Neural progenitor cell (in vitro differentiated cells): Measurements from ENCODE around the gene ATXN3L.

ENCODE experiments used
- EZH2 ChIP-seq: fragments of 200-600 bp; sonication (generic); IDR thresholded peaks from 2 replicates; pipeline ENCODE4 v1.6.1; 2017; ENCODE audit warnings: antibody characterized with exemption, mild to moderate bottlenecking, moderate library complexity
- EZH2phosphoT487 ChIP-seq: fragments of 200-600 bp; sonication (generic); IDR thresholded peaks from 2 replicates; pipeline ENCODE4 v1.6.1; 2017; ENCODE audit warnings: antibody characterized with exemption
- TF ChIP-seq, protein P1 (sequence below): fragments of 200-600 bp; sonication (generic); IDR thresholded peaks from 2 replicates; pipeline ENCODE4 v1.5.1; 2017; ENCODE audit warnings: antibody characterized with exemption, mild to moderate bottlenecking

DNA sequence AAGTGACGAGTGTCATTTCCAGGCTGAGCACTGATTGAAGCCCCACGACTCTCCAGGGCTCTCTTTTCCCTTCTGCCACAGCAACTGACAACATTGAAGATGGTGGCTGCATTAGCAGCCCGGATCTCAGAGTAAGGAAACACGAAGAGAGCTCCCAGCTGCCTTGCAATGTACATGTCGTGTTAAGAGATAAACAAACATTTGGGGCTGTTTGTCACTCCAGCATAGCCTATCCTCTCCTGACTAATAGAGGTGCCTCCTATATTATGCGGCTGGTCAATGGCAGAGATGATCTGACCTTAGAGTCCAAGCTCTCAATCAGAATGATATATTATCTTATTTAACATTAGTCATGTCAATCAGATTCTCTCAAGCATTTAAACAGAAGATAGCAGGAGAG, 38.6 kb downstream of the ATXN3L start:
- TF ChIP-seq, protein P1, sequence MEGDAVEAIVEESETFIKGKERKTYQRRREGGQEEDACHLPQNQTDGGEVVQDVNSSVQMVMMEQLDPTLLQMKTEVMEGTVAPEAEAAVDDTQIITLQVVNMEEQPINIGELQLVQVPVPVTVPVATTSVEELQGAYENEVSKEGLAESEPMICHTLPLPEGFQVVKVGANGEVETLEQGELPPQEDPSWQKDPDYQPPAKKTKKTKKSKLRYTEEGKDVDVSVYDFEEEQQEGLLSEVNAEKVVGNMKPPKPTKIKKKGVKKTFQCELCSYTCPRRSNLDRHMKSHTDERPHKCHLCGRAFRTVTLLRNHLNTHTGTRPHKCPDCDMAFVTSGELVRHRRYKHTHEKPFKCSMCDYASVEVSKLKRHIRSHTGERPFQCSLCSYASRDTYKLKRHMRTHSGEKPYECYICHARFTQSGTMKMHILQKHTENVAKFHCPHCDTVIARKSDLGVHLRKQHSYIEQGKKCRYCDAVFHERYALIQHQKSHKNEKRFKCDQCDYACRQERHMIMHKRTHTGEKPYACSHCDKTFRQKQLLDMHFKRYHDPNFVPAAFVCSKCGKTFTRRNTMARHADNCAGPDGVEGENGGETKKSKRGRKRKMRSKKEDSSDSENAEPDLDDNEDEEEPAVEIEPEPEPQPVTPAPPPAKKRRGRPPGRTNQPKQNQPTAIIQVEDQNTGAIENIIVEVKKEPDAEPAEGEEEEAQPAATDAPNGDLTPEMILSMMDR, result no peak
- TF ChIP-seq EZH2, result no peak
- no peak for TF ChIP-seq EZH2phosphoT487
